Measurements from ENCODE around the gene BCL3.

Gene BCL3

DNA sequence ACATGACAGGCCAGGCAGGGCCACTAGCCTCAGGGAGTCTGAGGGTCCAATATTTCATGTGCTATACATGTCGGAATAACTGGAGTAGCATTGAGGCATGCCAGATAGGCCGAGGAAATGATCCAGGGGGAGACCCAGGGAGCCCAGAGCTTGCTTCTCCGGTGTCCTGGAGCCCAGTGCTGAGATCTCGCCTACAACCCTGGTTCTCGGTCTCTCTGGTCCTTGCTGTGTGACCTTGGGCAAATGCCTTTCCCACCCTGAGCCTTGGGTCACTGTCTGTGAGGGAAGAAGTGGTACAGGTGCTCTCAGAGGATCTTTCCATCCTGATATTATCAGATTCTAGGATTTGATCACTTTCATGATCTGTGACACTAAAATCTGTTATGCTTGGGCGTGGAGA is 40.5 kb downstream of the BCL3 start:
- TF ChIP-seq, protein P1, sequence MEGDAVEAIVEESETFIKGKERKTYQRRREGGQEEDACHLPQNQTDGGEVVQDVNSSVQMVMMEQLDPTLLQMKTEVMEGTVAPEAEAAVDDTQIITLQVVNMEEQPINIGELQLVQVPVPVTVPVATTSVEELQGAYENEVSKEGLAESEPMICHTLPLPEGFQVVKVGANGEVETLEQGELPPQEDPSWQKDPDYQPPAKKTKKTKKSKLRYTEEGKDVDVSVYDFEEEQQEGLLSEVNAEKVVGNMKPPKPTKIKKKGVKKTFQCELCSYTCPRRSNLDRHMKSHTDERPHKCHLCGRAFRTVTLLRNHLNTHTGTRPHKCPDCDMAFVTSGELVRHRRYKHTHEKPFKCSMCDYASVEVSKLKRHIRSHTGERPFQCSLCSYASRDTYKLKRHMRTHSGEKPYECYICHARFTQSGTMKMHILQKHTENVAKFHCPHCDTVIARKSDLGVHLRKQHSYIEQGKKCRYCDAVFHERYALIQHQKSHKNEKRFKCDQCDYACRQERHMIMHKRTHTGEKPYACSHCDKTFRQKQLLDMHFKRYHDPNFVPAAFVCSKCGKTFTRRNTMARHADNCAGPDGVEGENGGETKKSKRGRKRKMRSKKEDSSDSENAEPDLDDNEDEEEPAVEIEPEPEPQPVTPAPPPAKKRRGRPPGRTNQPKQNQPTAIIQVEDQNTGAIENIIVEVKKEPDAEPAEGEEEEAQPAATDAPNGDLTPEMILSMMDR (IDR thresholded peaks at IDR 0.05; ENCODE audit: low read depth, low read length, missing control alignments) = no peak
- DNase-seq (ENCODE audit: extremely low read depth, low read depth) = no peak
- H3K4me3 ChIP-seq (replicated peaks; ENCODE audit: low read depth, low read length) = no peak overlapping the region

DNA sequence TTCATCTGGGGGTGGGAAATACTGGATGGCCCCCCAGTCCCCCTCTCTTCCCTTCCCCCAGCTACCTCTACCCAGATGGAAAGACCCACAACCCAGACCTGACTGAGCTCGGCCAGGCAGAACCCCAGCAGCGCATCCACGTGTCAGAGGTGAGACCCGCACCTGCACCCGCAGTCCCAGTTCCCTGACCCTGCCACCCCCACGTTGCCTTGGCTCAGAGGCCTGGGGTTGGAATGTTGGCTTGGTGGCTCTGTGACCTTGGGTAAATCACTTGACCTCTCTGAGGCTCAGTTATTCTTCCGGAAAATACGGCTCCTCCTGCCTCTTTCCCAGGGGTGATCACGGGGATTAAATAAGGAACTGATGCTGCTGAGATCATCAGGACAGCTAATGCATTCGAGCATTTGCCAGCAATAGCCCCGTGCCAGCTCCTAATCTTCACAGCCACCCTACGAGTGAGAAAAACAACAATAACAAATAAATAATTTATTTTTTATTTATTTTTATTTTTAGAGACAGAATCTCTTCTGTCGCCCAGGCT is 41.5 kb downstream of the BCL3 start:
- H3K4me3 ChIP-seq (replicated peaks; ENCODE audit: low read depth, low read length) = no peak overlapping the region
- no peak for DNase-seq (ENCODE audit: extremely low read depth, low read depth)
- TF ChIP-seq, protein P1 (IDR thresholded peaks at IDR 0.05; ENCODE audit: low read depth, low read length, missing control alignments) = no peak

DNA sequence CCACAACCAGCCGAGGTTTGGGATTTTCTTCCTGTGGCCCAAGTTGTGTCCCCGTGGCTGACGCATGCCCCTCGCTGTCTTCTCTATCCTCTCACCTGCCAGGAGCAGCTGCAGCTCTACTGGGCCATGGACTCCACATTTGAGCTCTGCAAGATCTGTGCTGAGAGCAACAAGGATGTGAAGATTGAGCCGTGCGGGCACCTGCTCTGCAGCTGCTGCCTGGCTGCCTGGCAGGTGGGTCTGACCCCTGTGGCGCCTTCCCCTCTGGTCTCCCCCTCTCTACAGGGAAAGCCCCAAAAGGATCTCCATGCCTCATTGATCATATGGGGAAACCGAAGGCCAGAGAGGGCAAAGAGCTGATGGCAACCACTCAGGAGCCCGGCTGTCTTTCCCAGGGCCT is 43.8 kb downstream of the BCL3 start:
- no peak for DNase-seq (ENCODE audit: extremely low read depth, low read depth)
- TF ChIP-seq, protein P1 (IDR thresholded peaks at IDR 0.05; ENCODE audit: low read depth, low read length, missing control alignments) = no peak
- H3K4me3 ChIP-seq (replicated peaks; ENCODE audit: low read depth, low read length) = no peak overlapping the region

DNA sequence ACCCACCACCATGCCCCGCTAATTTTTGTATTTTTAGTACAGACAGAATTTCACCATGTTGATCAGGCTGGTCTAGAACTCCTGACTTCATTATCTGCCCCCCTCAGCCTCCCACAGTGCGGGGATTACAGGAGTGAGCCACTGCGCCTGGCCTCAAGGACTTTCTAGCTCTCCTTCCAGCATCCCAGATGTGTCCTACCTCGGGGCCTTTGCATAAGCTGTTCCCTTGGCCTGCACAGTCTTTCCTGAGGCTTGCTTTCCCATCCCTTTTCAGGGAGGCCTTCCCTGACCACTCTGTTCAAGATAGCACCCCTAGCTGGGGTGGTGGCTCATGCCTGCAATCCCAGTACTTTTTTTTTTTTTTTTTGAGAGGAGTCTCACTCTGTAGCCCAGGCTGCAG is 46.1 kb downstream of the BCL3 start:
- TF ChIP-seq, protein P1 (IDR thresholded peaks at IDR 0.05; ENCODE audit: low read depth, low read length, missing control alignments) = no peak
- DNase-seq (ENCODE audit: extremely low read depth, low read depth) = no peak
- no peak overlapping the region for H3K4me3 ChIP-seq (replicated peaks; ENCODE audit: low read depth, low read length)

DNA sequence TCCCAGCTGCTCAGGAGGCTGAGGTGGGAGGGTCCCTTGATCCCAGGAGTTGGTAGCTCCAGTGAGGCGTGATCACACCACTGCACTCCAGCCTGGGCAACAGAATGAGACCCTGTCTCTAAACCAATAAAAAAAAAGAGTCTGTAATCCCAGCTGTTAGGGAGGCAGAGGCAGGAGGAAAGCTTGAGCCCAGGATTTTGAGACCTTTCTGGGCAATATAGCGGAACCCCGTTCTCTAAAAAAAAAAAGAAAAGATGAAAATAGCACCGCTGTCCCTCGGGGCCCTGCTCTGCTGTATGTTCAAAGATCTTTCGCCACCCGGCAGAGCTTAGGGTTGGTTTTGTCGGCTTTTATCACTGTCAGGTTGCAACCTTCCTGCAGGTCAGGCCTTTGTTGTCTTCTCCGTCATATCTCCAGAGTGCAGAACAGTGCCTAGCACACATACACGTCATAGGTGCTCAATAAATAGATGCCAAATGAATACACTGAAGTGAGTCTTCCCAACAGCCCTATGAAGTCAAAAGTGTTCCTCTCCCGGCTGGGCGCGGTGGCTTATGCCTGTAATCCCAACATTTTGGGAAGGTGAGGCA is 47.0 kb downstream of the BCL3 start:
- TF ChIP-seq, protein P1 (IDR thresholded peaks at IDR 0.05; ENCODE audit: low read depth, low read length, missing control alignments) = no peak
- DNase-seq (ENCODE audit: extremely low read depth, low read depth) = no peak
- H3K4me3 ChIP-seq (replicated peaks; ENCODE audit: low read depth, low read length) = no peak overlapping the region

DNA sequence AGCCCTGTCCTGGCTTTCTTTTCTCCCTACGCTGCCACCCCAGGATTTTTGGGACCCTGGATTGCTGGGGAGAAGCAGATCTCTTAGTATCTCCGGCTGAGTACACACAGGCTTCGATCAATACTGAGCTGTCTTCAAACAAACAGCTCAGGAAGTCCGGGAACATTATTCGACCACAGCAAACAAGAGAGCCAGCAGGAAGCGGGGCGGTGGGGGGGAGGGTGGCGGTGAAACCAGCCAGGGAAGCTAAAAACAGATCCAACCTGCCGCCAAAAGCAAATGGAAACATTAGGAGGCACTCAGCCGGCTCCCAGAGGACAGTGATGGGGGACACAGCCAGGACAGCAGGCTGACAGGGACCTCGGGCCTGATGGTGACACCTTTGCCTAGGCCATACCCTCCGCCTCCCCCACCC is 48.2 kb downstream of the BCL3 start:
- TF ChIP-seq, protein P1 (IDR thresholded peaks at IDR 0.05; ENCODE audit: low read depth, low read length, missing control alignments) = no peak
- no peak overlapping the region for H3K4me3 ChIP-seq (replicated peaks; ENCODE audit: low read depth, low read length)
- no peak for DNase-seq (ENCODE audit: extremely low read depth, low read depth)

Data from HFF-Myc (cell line).